ENCODE measurements around the gene NCAPD2. TPM values are rescaled to one million over a fixed set of nuclear protein-coding genes. Genes with fewer than 3 reads are reported as not detected.
A peak's percentile ranks its signal among the peaks of the same experiment; 100 is the strongest.

The NCAPD2 gene
- total and polyA plus RNA-seq, 3 donors from 2014 or later, result 42.9 to 46.6 (median 43.1) TPM

GRCh38 chr12:6461401-6462233, 32.3 kb upstream of the NCAPD2 start:
- H3K27ac ChIP-seq, result no peak overlapping the region
- H3K9me3 ChIP-seq, result no peaks in the 10 kb centered on the region
- no peaks in the 10 kb centered on the region for H3K27me3 ChIP-seq
- no peaks in the 10 kb centered on the region for H3K4me1 ChIP-seq
- no peak for TF ChIP-seq POLR2A (IDR thresholded peaks at IDR 0.05)
- no peak for TF ChIP-seq CTCF (IDR thresholded peaks at IDR 0.05)
- WGBS, 2 donors, result 77 to 83% methylated on average over 15 of the region's 15 CpGs
- peak; percentile 48 for DNase-seq
- intact Hi-C loops (cut with DNase I; ENCODE audit: low total_unique reads), result no loop called here
- H3K4me3 ChIP-seq, result no peak overlapping the region
- no peaks in the 10 kb centered on the region for H3K36me3 ChIP-seq (ENCODE audit: low read depth, missing control alignments)

GRCh38 chr12:6462234-6462995, 31.5 kb upstream of the NCAPD2 start:
- H3K4me1 ChIP-seq, result no peaks in the 10 kb centered on the region
- no peaks in the 10 kb centered on the region for H3K9me3 ChIP-seq
- H3K27me3 ChIP-seq, result no peaks in the 10 kb centered on the region
- no peak overlapping the region for H3K4me3 ChIP-seq
- no peaks in the 10 kb centered on the region for H3K36me3 ChIP-seq (ENCODE audit: low read depth, missing control alignments)
- WGBS, 2 donors, result 89 to 90% methylated on average over 14 of the region's 14 CpGs
- TF ChIP-seq CTCF (IDR thresholded peaks at IDR 0.05) (no peak), POLR2A (IDR thresholded peaks at IDR 0.05) (no peak)
- no peak for DNase-seq
- no peak overlapping the region for H3K27ac ChIP-seq
- intact Hi-C loops (cut with DNase I; ENCODE audit: low total_unique reads), result no loop called here

- TF ChIP-seq CTCF (IDR thresholded peaks at IDR 0.05), result no peak
- no peak for TF ChIP-seq POLR2A (IDR thresholded peaks at IDR 0.05)
- Histone ChIP-seq H3K27me3 (no peaks in the 10 kb centered on the region), H3K36me3 (ENCODE audit: low read depth, missing control alignments) (no peaks in the 10 kb centered on the region), H3K9me3 (no peaks in the 10 kb centered on the region), H3K27ac (no peak overlapping the region), H3K4me3 (no peak overlapping the region), H3K4me1 (no peaks in the 10 kb centered on the region)
- 74 to 83% methylated on average over 7 of the region's 7 CpGs for WGBS, 2 donors
- DNase-seq, result no peak
- intact Hi-C loops (cut with DNase I; ENCODE audit: low total_unique reads), result no loop called here
These were observed 30.7 kb upstream of the NCAPD2 start for GRCh38 chr12:6463216-6463615.

- no peaks in the 10 kb centered on the region for H3K36me3 ChIP-seq (ENCODE audit: low read depth, missing control alignments)
- intact Hi-C loops (cut with DNase I; ENCODE audit: low total_unique reads), result no loop called here
These were observed 30.0 kb upstream of the NCAPD2 start for GRCh38 chr12:6463858-6464257.

More at GRCh38 chr12:6463858-6464257, 30.0 kb upstream of the NCAPD2 start:
- no peaks in the 10 kb centered on the region for H3K27me3 ChIP-seq
- H3K4me3 ChIP-seq, result no peak overlapping the region
- H3K4me1 ChIP-seq, result no peaks in the 10 kb centered on the region
- TF ChIP-seq CTCF (IDR thresholded peaks at IDR 0.05), result no peak
- no peak for TF ChIP-seq POLR2A (IDR thresholded peaks at IDR 0.05)
- WGBS, 2 donors, result 90 to 92% methylated on average over 6 of the region's 6 CpGs
- DNase-seq, result no peak
- no peaks in the 10 kb centered on the region for H3K9me3 ChIP-seq
- H3K27ac ChIP-seq, result no peak overlapping the region
